ENCODE data around the gene DGKI. TPM values are rescaled to one million over a fixed set of nuclear protein-coding genes. Genes with fewer than 3 reads are reported as not detected.

Gene DGKI
- total and polyA plus RNA-seq, 5 donors from 2014 or later: not detected

DNA sequence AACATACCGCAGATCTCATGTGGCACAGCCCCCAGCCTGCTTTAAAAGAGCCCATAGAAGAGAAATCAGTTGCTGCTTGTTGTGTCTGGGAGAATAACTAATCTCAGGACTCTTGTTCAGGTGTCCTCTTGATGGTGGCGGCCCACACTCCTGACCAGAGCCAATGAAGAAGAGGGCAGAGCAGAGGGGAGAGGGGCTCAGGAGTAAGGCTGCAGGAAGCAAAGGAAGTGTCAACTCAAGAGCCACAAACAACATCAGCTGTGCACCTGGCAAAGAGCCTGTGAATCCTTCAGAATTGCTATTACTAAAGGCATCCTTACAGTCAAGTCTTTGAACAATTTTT, 443.4 kb downstream of the DGKI start:
- Histone ChIP-seq H3K36me3 (ENCODE audit: control insufficient read depth, insufficient read depth, low read length) (no peaks in the 10 kb centered on the region), H3K4me1 (ENCODE audit: control insufficient read depth, insufficient read depth, low read length, poor library complexity, severe bottlenecking) (no peaks in the 10 kb centered on the region), H3K27ac (ENCODE audit: insufficient read depth, low read length, poor library complexity, severe bottlenecking) (no peak overlapping the region), H3K27me3 (ENCODE audit: control insufficient read depth, insufficient read depth, low read length) (no peaks in the 10 kb centered on the region), H3K9me3 (ENCODE audit: control insufficient read depth in 2 of 2, low read length in 2 of 2) (no peaks in the 10 kb centered on the region), H3K4me3 (ENCODE audit: low read depth, low read length) (no peak overlapping the region)
- peaks cover 0 to 3% (median 0%) of the 10 kb centered on the region in 7 donors for H3K9me3 Mint-ChIP-seq
- H3K4me1 Mint-ChIP-seq: no peaks in the 10 kb centered on the region
- no peaks in the 10 kb centered on the region for H3K27me3 Mint-ChIP-seq
- ATAC-seq (ENCODE audit: low read depth in 2 of 2) (no peak), DNase-seq (no peak)
- no peaks in the 10 kb centered on the region for H3K36me3 Mint-ChIP-seq
- H3K27ac Mint-ChIP-seq: no peak overlapping the region
- no peak overlapping the region for H3K4me3 Mint-ChIP-seq

DNA sequence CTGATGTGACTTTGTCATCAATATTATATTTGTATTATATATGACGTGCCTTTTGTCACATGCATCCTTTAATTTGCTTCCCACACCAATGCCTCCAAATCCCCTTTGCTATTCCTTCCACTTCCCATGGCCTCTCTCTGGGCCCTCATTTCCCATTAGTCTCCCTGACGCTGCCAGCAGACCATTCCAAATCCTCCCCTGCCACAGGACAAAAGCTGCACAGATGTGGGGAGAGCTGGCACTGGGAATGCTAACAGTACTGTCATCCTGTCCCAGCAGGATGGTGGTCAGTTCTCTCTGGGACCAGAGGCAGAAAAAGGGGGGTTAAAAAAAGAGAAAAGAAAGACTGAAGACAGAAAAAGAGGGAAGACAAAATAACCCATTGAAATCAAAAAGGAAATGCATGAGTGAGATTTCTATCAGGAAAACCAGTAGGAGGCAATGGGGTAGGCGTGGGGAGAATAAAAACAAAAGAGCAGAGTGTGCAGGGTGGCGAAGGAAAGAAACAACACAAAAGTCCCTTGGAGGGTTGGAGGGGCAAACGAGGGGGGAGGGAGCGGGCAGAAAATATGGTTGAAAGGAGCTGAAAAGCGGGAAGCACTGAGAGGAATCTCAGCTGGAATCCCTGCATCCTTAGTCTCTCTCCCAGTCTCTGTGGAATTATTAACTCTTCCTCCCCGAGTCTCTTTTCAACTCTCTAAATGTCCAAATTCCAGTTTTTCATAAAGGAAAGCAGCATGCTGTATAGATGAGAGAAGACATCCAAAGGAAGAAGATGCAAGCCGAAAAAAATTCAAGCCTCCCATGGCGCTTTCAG, 444.0 kb downstream of the DGKI start:
- ATAC-seq (ENCODE audit: low read depth in 2 of 2): no peak
- H3K36me3 Mint-ChIP-seq: no peaks in the 10 kb centered on the region
- Histone ChIP-seq H3K27ac (ENCODE audit: insufficient read depth, low read length, poor library complexity, severe bottlenecking) (no peak overlapping the region), H3K27me3 (ENCODE audit: control insufficient read depth, insufficient read depth, low read length) (no peaks in the 10 kb centered on the region), H3K9me3 (ENCODE audit: control insufficient read depth in 2 of 2, low read length in 2 of 2) (no peaks in the 10 kb centered on the region), H3K36me3 (ENCODE audit: control insufficient read depth, insufficient read depth, low read length) (no peaks in the 10 kb centered on the region), H3K4me3 (ENCODE audit: low read depth, low read length) (no peak overlapping the region), H3K4me1 (ENCODE audit: control insufficient read depth, insufficient read depth, low read length, poor library complexity, severe bottlenecking) (no peaks in the 10 kb centered on the region)
- no peaks in the 10 kb centered on the region for H3K4me1 Mint-ChIP-seq
- peaks cover 0 to 3% (median 0%) of the 10 kb centered on the region in 7 donors for H3K9me3 Mint-ChIP-seq
- H3K4me3 Mint-ChIP-seq: no peak overlapping the region
- DNase-seq: no peak
- no peak overlapping the region for H3K27ac Mint-ChIP-seq
- H3K27me3 Mint-ChIP-seq: no peaks in the 10 kb centered on the region

GRCh38 chr7:137399827-137400823, 446.6 kb downstream of the DGKI start:
- Mint-ChIP-seq H3K4me1 (no peaks in the 10 kb centered on the region), H3K36me3 (no peaks in the 10 kb centered on the region), H3K9me3 (peaks cover 0 to 6% (median 1%) of the 10 kb centered on the region in 7 donors), H3K27ac (no peak overlapping the region), H3K4me3 (no peak overlapping the region), H3K27me3 (no peaks in the 10 kb centered on the region)
- Histone ChIP-seq H3K36me3 (ENCODE audit: control insufficient read depth, insufficient read depth, low read length) (no peaks in the 10 kb centered on the region), H3K4me3 (ENCODE audit: low read depth, low read length) (no peak overlapping the region), H3K9me3 (ENCODE audit: control insufficient read depth in 2 of 2, low read length in 2 of 2) (no peaks in the 10 kb centered on the region), H3K27me3 (ENCODE audit: control insufficient read depth, insufficient read depth, low read length) (no peaks in the 10 kb centered on the region), H3K4me1 (ENCODE audit: control insufficient read depth, insufficient read depth, low read length, poor library complexity, severe bottlenecking) (no peaks in the 10 kb centered on the region), H3K27ac (ENCODE audit: insufficient read depth, low read length, poor library complexity, severe bottlenecking) (no peak overlapping the region)
- DNase-seq: no peak
- ATAC-seq (ENCODE audit: low read depth in 2 of 2): no peak

- no peak for ATAC-seq (ENCODE audit: low read depth in 2 of 2)
- Mint-ChIP-seq H3K27ac (no peak overlapping the region), H3K4me1 (no peaks in the 10 kb centered on the region), H3K9me3 (peaks cover 0 to 8% (median 2%) of the 10 kb centered on the region in 7 donors), H3K4me3 (no peak overlapping the region), H3K27me3 (no peaks in the 10 kb centered on the region), H3K36me3 (no peaks in the 10 kb centered on the region)
- Histone ChIP-seq H3K9me3 (ENCODE audit: control insufficient read depth in 2 of 2, low read length in 2 of 2) (no peaks in the 10 kb centered on the region), H3K27ac (ENCODE audit: insufficient read depth, low read length, poor library complexity, severe bottlenecking) (no peak overlapping the region), H3K4me3 (ENCODE audit: low read depth, low read length) (no peak overlapping the region), H3K36me3 (ENCODE audit: control insufficient read depth, insufficient read depth, low read length) (no peaks in the 10 kb centered on the region), H3K27me3 (ENCODE audit: control insufficient read depth, insufficient read depth, low read length) (no peaks in the 10 kb centered on the region), H3K4me1 (ENCODE audit: control insufficient read depth, insufficient read depth, low read length, poor library complexity, severe bottlenecking) (no peaks in the 10 kb centered on the region)
- no peak for DNase-seq
Measured at GRCh38 chr7:137396051-137396450, 450.7 kb downstream of the DGKI start.

- H3K4me3 ChIP-seq (ENCODE audit: low read depth, low read length): no peak overlapping the region
- DNase-seq: no peak
- H3K4me3 Mint-ChIP-seq: no peak overlapping the region
- H3K9me3 Mint-ChIP-seq: peaks cover 0 to 8% (median 2%) of the 10 kb centered on the region in 7 donors
- H3K4me1 Mint-ChIP-seq: no peaks in the 10 kb centered on the region
- no peak overlapping the region for H3K27ac ChIP-seq (ENCODE audit: insufficient read depth, low read length, poor library complexity, severe bottlenecking)
- H3K4me1 ChIP-seq (ENCODE audit: control insufficient read depth, insufficient read depth, low read length, poor library complexity, severe bottlenecking): no peaks in the 10 kb centered on the region
- no peak overlapping the region for H3K27ac Mint-ChIP-seq
- no peaks in the 10 kb centered on the region for H3K36me3 ChIP-seq (ENCODE audit: control insufficient read depth, insufficient read depth, low read length)
- no peaks in the 10 kb centered on the region for H3K9me3 ChIP-seq (ENCODE audit: control insufficient read depth in 2 of 2, low read length in 2 of 2)
- H3K36me3 Mint-ChIP-seq: no peaks in the 10 kb centered on the region
- no peak for ATAC-seq (ENCODE audit: low read depth in 2 of 2)
- H3K27me3 Mint-ChIP-seq: no peaks in the 10 kb centered on the region
- H3K27me3 ChIP-seq (ENCODE audit: control insufficient read depth, insufficient read depth, low read length): no peaks in the 10 kb centered on the region
Measured at GRCh38 chr7:137395420-137395819, 451.4 kb downstream of the DGKI start.

GRCh38 chr7:137393570-137393969, 453.2 kb downstream of the DGKI start:
- H3K9me3 ChIP-seq (ENCODE audit: control insufficient read depth in 2 of 2, low read length in 2 of 2): no peaks in the 10 kb centered on the region
- no peaks in the 10 kb centered on the region for H3K4me1 ChIP-seq (ENCODE audit: control insufficient read depth, insufficient read depth, low read length, poor library complexity, severe bottlenecking)
- no peaks in the 10 kb centered on the region for H3K27me3 ChIP-seq (ENCODE audit: control insufficient read depth, insufficient read depth, low read length)
- H3K4me3 Mint-ChIP-seq: no peak overlapping the region
- no peaks in the 10 kb centered on the region for H3K36me3 Mint-ChIP-seq
- H3K4me1 Mint-ChIP-seq: no peaks in the 10 kb centered on the region
- H3K36me3 ChIP-seq (ENCODE audit: control insufficient read depth, insufficient read depth, low read length): no peaks in the 10 kb centered on the region
- H3K4me3 ChIP-seq (ENCODE audit: low read depth, low read length): no peak overlapping the region
- H3K27ac Mint-ChIP-seq: no peak overlapping the region
- ATAC-seq (ENCODE audit: low read depth in 2 of 2) (no peak), DNase-seq (no peak)
- H3K27me3 Mint-ChIP-seq: no peaks in the 10 kb centered on the region
- peaks cover 0 to 9% (median 2%) of the 10 kb centered on the region in 7 donors for H3K9me3 Mint-ChIP-seq
- H3K27ac ChIP-seq (ENCODE audit: insufficient read depth, low read length, poor library complexity, severe bottlenecking): no peak overlapping the region

DNA sequence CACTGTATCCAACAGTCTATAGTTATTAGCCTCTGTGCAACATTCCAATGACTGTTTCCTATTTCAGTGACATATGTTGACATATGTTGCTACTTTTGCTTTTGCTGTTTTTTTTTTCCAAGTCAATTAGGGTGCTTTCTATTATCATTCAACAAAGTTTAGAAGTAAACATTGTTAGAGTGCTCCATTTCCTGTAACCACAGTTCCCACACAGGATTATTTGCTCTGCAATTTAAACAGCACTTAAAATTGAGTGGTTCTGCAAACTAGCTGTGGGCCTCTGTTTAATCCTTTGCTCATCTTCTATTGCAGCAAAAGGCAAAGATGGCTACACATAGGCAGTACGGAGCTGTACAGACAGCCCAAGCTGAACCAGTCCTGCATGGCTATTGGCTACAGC, 456.7 kb downstream of the DGKI start:
- Mint-ChIP-seq H3K9me3 (peaks cover 2 to 7% (median 4%) of the 10 kb centered on the region in 7 donors), H3K4me3 (no peak overlapping the region), H3K36me3 (no peaks in the 10 kb centered on the region), H3K4me1 (no peaks in the 10 kb centered on the region), H3K27ac (no peak overlapping the region), H3K27me3 (no peaks in the 10 kb centered on the region)
- Histone ChIP-seq H3K27me3 (ENCODE audit: control insufficient read depth, insufficient read depth, low read length) (no peaks in the 10 kb centered on the region), H3K9me3 (ENCODE audit: control insufficient read depth in 2 of 2, low read length in 2 of 2) (no peaks in the 10 kb centered on the region), H3K4me3 (ENCODE audit: low read depth, low read length) (no peak overlapping the region), H3K4me1 (ENCODE audit: control insufficient read depth, insufficient read depth, low read length, poor library complexity, severe bottlenecking) (no peaks in the 10 kb centered on the region), H3K36me3 (ENCODE audit: control insufficient read depth, insufficient read depth, low read length) (no peaks in the 10 kb centered on the region), H3K27ac (ENCODE audit: insufficient read depth, low read length, poor library complexity, severe bottlenecking) (no peak overlapping the region)
- ATAC-seq (ENCODE audit: low read depth in 2 of 2) (no peak), DNase-seq (no peak)

All from CD4-positive, CD25-positive, alpha-beta regulatory T cell (primary cell).